Hematopoietic multipotent progenitor cell treated with erythropoietin and hydrocortisone succinate and interleukin-3 and kit ligand, for 15 days (in vitro differentiated cells): ENCODE measurements around the gene ICOSLG.
"Not testable (repeated sequence)": the region's sequence is repeated elsewhere in the genome, so short reads cannot be mapped to it uniquely, and the experiment has no call there.

Experiments used
- DNase-seq: peaks from one replicate; pipeline ENCODE4 v3.0.0-alpha.2; 2015; ENCODE audit warnings: low spot score

The ICOSLG gene

DNA sequence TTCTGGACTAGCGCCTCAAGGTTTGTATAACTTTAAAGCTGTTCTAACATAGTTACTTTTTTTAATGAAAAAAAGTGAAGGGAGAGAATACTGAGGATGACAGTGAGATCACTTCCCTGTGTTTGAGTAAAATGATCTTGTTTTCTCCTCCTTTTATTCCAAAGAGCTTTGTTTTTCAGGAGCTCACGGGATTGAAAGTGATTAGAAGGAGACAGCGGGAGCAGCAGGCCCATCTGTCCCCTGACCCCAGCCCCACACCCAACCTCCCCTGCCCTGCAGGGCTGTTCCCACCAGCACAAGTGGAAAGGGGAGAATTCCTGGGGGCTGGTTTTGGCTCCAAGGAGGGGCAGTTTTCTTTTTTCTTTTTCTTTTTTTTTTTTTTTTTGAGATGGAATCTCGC is 23.0 kb upstream of the ICOSLG start:
- no peak for DNase-seq

DNA sequence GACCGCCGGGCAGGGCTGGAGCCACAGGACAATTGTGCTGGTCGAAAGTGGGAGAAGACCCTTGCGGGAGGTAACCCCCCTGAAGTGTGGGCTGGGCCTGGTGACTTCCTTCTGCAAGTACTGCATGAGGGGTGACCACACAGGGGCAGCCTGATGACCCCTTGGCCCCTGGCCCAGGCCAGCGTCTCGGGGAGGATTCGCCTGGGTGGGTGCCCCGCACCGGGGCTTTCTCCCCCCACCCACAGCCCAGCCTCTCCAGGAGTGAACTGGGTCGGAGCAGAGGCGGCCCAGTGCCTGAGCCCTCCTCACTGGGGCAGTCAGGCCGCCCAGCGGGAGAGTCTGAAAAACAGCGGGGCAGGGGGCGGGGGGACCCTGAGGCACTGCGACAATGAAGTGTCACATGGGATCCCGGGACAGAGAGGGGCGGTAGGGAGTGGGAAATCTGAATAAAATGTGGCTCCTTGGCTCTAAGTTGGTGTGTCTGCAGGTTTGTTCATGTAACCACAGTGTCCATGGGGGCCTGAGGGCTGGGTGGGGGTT is 22.5 kb upstream of the ICOSLG start:
- DNase-seq: no peak

DNA sequence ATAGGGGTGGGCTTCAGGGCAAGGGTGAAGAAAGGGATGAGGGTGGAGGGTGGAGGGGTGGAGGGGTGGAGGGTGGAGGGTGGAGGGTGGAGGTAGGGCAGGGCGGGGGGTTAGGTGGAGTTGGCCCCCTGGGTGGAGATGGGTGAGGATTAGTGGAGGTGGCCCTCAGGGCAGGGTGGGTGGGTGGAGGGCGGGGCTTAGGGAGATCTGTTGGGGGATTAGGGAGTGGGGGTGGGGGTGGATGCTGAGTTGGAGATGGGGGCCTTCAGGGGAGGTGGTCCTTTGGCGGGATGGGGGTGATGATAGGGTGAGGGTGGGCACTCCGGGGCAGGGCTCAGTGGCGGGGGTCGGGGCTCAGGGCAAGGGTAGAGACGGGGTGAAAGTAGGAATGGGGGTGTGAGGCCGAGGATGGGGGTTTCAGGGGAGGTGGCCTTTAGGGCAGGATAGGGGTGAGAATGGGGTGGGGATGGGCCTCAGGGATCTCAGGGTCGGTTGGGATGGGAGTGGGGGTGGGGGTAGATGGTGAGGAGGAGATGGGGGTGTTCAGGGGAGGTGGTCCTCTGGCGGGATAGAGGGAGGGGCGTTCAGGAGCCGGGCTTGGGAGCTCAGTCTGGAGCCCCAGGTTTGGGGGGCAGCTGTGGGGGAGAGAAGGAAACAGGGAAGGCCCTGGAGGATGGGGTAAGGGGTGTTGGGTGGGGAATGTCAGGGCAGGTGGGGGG is 21.8 kb upstream of the ICOSLG start:
- DNase-seq: no peak

DNA sequence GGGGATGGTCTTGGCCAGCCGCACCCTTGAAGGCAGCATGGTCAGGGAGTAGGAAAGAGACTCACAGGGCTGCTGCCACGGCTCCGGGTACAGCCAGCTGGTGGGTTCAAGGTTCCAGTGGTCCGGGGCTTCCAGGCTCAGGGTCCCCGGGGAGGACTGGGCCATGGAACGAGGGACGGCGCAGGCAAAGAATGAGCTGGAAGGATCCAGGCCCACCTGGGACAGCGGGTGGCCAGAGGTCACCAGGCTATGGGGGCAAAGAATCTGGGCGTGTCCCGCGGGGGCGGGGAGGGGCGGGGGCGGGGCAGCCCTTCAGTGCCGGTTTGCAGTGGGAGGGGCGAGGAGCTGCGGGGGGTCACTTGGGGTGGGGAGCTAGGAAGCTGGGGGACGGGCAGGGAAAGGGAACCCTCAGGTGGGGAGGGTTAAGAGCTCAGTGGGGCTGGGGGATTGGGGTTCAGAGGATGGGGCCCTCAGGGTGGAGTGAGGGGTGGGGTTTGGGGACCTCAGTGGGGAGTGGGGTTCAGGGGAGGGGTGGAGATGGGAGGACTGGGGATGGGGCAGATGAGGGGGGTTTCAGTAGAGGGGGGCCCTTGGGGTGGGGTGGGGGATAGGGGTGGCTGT is 21.0 kb upstream of the ICOSLG start, which contains the start of gene DNMT3L:
Gene DNMT3L (minus strand): TSS at position 223 of the 621 bp plus-strand sequence. CDS start 638 bp downstream, outside the sequence.
- no peak for DNase-seq

DNA sequence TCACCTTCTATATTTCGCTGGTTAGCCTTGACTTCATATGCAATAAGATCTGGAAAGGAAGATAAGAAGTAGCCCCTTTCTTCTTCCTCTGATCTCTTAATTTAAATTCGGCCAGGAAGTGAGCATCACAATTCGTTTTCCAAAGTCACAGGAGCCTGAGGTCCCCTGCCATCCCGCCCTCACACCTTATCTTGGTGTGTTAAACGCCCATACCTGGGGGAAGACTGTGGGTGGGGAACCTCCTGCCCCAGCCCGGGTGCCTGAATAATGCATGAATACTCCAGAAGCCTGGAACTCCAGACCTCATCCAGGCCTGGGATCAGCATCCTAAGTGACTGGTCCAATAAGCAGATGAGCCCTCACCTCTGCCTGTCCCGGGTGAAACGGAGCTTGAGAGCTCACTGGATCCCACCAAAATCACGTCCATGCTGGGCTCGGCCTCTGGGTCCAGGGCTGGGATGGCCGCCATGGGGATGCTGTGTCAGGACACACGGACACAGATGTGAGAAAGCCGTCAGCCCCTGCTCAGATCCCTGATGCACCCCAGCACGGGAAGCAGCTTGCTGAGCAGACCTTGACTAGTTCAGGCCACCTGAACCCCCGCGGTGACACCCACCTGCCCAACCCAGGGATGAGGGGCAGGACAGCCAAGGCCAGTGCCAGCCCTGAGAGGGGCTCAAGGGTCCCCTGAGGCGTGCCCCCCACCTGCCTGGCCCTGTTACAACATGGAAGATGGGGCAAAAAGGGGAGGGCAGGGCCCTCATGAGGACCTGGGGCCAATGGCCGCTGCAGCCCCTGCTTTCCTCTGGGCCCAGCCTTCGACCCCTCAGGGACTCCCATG is 20.3 kb upstream of the ICOSLG start:
- DNase-seq: no peak

DNA sequence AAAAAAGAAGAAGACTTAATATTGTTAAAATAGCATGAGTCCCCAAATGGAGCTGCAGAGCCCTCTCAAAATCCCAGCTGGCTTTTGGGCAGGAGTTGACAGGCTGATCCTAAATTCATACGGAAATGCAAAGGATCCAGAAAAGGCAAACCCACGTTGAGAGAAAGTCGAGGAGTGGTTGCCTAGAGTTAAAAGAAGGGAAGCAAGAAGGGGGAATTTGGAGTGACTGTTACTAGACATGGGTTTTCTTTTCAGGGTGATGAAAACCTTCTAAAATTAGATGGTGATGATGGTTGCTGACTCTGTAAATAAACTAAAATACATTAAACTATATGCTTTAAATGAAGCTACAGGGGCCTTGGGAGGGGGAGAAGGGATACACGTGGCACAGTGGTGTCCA is 19.3 kb upstream of the ICOSLG start:
- DNase-seq: no peak

DNA sequence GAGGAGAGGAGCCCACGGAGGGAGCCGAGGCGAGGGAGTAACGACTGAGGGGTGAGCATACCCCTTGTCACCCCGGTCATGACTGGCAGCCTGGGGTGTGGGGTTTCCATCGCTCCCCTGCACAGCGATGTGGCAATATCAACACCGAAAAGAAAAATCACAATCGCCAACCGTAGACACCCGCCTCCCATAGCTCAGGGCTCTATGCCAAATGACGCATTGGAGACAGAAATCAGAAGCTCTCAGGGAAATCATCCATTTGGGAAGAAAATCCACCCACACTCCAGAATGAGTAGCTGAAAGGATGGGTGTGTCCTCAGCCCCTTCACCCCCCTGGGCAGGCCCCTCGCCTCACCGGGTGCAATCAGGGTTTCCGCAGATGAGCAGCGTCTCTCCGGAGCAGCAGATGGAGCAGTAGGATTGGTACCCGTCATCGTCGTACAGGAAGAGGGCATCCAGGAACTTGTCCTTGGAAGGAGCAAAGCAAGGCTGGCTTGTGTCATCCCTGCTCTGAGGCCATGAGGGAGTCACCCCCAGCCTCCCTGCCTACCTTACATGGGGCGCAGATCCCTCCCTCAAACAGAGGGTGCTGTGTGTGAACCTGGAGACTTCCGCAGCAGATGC is 18.5 kb upstream of the ICOSLG start:
- no peak for DNase-seq

DNA sequence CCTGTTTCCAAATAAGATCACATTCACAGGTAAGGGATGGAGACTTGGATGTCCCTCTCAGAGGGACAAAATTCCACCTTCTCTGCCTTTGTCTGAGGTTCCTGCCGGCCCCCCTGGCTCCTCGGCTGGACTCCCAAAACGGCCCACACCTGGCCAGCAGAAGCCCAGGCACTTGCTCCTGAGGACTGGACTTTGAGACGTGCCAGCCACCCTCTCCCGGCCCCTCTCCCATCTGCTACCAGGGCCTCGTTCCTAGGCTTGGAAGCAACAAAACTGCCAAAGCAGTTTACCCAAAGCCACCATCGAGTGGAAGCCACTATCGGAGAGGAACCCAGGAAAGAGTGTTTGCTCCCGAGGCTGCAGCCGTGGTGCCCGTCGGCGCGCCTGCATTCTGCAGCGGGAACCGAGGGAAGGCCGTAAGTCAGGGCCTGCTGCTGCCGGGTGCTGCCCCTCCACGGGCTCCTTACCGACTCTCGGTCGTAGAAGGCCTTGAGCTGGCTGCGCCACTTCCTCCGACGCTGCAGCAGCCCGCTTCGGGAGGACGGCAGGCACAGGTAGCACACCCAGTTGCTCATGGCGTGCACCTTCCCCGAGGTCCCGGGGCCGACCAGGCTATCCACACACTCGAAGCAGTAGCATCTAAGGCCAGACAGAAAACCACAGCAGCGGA is 17.4 kb upstream of the ICOSLG start:
- DNase-seq: no peak

- no peak for DNase-seq
Measured at GRCh38 chr21:44255511-44255981, 14.8 kb upstream of the ICOSLG start.

- no peak for DNase-seq
Measured at GRCh38 chr21:44253832-44254710, 13.3 kb upstream of the ICOSLG start.

DNA sequence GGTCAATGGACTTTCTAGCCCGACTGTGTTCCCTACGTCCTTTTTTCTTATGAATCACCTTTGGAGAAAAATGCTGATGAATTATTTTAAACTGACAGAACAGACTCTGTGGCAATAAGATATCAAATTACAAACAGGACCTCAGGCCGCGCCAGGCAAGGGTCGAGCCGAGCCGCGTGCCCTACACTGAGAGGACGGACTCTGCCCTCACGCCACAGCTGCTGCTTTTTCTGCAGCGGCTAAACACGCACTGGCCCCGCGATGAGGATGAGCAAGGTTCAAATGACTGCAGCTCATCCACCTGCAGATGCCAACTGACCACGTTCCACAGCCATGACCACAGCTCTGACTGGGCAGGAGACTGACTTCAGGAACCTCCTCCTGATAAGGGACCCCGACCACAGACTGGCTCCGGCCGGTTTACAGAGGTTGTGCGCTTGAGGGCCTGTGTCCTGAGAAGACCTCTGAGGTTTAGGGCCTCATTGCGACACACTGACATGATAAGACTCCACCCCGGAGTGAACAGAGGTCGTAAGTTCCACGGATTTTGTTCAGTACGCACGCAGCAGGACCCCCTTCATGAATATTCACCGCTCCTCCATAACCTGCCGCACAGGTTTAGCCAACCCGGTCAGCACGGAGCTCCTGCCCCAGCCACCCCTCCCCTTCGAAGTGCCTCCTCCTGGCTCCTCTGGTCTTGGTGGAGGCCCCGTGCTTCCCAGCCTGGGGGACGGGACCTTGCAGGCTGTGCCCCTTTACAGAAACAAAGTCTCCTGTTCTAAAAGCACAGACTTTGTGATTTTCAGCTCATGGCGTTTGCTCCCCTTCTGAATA is 8.7 kb upstream of the ICOSLG start:
- DNase-seq: not testable (repeated sequence)

GRCh38 chr21:44247904-44248303 is 7.2 kb upstream of the ICOSLG start:
- DNase-seq: not testable (repeated sequence)

- not testable (repeated sequence) for DNase-seq
Measured at GRCh38 chr21:44243980-44244379, 3.2 kb upstream of the ICOSLG start.

DNA sequence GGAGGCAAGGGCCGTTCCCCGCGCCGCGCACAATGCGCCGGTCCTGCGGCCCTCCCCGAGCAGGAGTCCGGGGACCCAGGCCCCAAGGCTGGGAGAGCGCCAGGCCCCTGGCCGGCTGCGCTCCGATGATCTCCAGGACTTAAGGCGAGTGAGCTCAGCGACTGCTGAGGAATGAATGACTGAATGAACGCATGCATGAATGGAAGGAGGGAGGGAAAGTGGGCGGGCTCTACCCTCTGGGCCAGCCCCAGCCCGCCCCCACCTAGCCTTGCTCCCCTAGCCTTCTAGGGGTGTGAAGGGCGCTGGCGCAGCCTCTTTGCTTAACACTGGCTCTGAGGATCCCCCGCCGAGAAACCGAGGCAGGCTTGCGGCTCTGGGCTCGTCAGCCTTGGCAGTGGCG is 538 bp upstream of the ICOSLG start:
- not testable (repeated sequence) for DNase-seq

DNA sequence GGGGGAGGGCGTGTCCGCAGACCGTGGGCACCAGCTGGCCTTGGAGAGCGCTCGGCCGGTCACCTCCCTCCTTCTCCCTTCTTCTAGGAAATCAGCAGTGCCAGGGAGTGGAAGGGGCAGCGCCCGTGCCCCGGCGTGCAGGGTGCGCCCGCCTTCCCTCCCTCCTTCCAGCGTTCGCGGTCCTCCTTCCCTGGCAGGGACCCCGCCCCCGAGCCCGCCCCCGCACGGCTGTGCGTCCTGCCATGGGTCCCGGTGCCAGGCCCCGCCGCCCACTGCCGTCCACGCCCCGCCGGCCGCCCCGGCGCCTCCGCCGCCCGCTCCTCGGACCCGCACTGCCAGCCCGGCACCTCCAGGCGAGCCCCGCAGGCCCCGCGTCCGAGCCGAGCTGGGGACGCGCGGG is 390 bp downstream of the ICOSLG start:
- DNase-seq: not testable (repeated sequence)

- DNase-seq: not testable (repeated sequence)
Measured at GRCh38 chr21:44229561-44229960, 11.2 kb downstream of the ICOSLG start.

DNA sequence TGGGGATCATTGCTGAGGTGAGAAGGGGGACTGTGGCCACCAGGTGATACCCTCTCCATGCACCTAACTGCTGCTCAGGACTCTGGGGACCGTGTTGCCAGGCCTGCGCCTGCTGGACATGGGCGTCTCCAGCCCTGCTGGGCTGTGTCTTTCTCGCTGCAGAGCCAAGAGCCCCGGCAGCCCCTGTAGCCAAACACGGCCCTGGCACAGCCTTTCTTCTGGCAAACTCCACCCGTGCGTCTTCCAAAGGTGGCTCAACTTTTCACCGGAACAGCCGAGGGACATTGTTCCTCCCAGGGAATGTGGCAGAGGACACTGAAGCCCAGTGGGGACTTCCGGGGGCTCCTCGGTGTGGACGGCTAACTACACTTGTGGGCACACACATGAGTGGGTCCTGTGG is 12.6 kb downstream of the ICOSLG start:
- DNase-seq: not testable (repeated sequence)

GRCh38 chr21:44227614-44228013 is 13.1 kb downstream of the ICOSLG start:
- DNase-seq: not testable (repeated sequence)

DNA sequence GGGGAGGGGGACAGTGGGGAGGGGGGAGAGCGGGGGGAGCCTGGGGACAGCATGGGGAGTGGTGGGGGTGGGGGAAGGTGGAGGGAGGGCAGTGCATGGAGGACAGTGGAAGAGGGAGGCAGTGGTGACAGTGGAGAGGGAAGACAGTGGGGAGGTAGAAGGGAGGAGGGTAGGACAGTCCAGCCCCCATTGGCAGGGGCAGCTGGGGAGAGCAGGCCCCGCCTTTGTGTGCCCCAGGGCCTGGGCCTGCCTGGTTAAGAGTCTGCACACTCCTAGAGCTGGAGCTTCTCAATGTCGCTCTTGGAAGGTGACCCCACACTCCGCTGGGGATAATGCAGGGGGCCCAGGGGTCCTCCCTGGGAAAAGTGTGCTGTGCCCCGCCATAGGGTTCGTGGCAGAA is 15.1 kb downstream of the ICOSLG start:
- not testable (repeated sequence) for DNase-seq
